GM19099 (cell line): Measurements from ENCODE around the gene ADGRV1.

ENCODE experiments used
- POLR2A ChIP-seq: IDR thresholded peaks from 3 replicates; pipeline ENCODE4 v1.6.1; 2011; ENCODE audit warnings: low read depth; ENCODE audit not compliant: insufficient read length; ENCODE audit errors: extremely low read depth

Gene ADGRV1

GRCh38 chr5:90613459-90613858 lies 54.9 kb downstream of the ADGRV1 start:
- TF ChIP-seq POLR2A, result no peak

- no peak for TF ChIP-seq POLR2A
Observed at GRCh38 chr5:90613918-90614504, 55.4 kb downstream of the ADGRV1 start.

GRCh38 chr5:90615355-90615754 lies 56.8 kb downstream of the ADGRV1 start:
- no peak for TF ChIP-seq POLR2A

DNA sequence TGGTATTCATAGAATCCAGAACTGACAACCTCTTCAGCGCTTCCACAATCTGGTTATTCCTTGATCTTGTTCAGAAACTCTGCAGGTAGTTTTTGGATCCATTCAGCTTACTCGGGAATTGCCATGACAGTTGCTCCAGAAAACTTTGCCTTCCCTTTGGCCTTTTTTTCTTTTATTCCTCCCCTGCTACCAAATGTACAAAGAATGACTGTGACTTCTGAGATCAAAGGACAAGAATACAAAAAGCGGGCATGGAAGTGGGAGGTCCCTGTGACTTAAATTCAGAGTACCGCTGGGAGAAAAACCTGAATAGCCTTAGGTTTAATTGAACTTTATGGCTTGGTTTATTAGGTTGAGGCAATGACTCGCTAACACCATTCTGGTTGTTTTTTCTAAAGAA lies 59.5 kb downstream of the ADGRV1 start:
- no peak for TF ChIP-seq POLR2A

DNA sequence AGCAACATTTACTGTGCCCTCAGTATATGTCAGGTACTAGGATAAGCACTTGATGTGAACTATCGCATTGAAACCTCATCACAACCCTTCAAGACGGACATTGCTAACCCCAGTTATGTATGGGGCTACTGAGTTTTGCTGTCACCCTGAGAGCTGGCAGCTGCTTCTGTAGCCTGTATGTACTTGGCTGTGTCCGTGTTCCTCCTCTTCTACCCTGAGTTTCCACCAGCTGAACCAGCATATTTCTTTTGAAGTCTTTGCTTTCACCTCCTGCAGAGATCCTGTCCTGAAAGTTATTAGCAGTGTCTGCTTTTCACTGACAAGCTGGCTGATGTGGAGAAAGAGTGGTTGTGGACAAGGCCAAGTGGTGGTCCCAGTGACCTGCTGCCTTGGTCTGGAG lies 63.3 kb downstream of the ADGRV1 start:
- no peak for TF ChIP-seq POLR2A

- no peak for TF ChIP-seq POLR2A
Observed at GRCh38 chr5:90626493-90626892, 67.9 kb downstream of the ADGRV1 start.

GRCh38 chr5:90628492-90628891 lies 69.9 kb downstream of the ADGRV1 start:
- TF ChIP-seq POLR2A, result no peak

- TF ChIP-seq POLR2A, result no peak
Observed at GRCh38 chr5:90632791-90633190, 74.2 kb downstream of the ADGRV1 start.

DNA sequence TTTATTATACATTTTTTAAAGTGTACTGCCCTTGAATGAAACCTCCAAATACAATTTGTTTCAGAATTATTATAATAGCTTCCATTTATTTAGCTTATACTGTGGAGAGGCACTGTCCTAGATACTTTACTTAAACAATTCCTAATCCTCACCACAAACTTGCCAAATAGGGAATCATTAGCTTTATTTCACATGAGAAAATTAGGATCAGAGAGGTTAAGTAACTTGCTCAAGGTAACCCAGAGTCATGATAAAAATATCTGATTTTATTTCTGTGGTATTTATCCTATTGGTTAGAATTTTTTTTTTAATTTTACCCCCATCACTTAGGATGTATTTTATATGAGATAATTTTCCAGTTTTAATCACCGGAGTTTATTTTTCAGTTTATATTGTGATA lies 78.4 kb downstream of the ADGRV1 start:
- no peak for TF ChIP-seq POLR2A

GRCh38 chr5:90637731-90638130 lies 79.1 kb downstream of the ADGRV1 start:
- TF ChIP-seq POLR2A, result no peak

DNA sequence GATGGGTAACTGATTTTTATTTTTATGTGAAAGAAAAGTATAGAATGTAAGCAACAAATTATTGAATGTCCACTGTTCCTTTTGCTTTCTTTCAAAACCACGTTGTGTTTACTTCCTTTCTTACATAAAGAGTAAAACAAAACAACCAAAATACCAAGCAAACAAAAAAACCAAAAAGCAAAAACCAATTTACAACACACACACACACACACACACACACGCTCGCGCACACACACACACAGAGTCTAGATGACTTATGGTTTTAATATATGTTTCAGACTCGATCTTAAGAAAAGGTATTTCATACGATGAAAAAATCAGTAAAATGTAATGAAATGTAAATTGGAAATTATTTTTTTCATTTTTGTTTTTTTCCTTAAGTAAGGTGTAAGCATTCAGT lies 80.3 kb downstream of the ADGRV1 start:
- TF ChIP-seq POLR2A, result no peak

GRCh38 chr5:90640484-90641059 lies 82.0 kb downstream of the ADGRV1 start:
- no peak for TF ChIP-seq POLR2A

- no peak for TF ChIP-seq POLR2A
Observed at GRCh38 chr5:90641528-90641927, 82.9 kb downstream of the ADGRV1 start.

DNA sequence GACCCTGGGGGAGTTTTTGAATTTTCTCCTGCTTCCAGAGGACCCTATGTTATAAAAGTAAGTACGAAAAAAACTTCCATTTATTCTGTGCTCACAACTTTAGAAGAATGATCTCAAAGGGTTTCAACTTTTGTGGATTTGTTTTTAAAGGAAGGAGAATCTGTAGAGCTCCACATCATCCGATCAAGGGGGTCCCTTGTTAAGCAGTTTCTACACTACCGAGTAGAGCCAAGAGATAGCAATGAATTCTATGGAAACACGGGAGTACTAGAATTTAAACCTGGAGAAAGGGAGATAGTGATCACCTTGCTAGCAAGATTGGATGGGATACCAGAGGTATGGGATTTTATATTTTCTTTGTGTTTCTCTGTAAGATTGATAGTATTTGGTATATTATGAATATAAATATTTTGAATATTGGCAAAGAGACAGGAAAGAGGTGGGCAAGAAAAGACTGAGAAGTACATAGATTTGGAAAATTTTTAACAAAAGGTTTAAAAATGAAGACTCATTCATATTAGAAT lies 84.2 kb downstream of the ADGRV1 start:
- no peak for TF ChIP-seq POLR2A

GRCh38 chr5:90644132-90644531 lies 85.5 kb downstream of the ADGRV1 start:
- TF ChIP-seq POLR2A, result no peak

GRCh38 chr5:90645024-90645610 lies 86.5 kb downstream of the ADGRV1 start:
- no peak for TF ChIP-seq POLR2A
